ENCODE measurements around the gene BRD3.

BRD3 gene

GRCh38 chr9:134039386-134040175 lies 28.2 kb downstream of the BRD3 start:
- DNase-seq (ENCODE audit: low spot score) = no peak

DNA sequence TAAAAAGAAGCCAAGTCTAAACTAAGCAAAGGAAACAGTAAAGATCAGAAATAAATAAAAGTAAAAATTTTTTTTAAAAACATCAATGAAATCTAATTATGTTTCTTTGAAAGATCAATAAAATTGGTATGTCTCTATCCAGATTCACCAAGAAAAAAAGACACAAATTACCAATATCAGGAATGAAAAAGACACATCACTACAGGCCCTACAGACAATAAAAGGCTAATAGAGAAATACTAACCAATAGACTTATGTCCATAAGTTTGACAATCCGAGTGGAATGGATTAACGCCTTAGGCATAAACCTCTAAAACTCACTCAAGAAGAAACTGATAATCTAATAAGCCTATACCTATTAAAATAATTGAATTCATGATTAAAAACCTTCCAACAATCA lies 30.2 kb downstream of the BRD3 start:
- DNase-seq (ENCODE audit: low spot score) = no peak

DNA sequence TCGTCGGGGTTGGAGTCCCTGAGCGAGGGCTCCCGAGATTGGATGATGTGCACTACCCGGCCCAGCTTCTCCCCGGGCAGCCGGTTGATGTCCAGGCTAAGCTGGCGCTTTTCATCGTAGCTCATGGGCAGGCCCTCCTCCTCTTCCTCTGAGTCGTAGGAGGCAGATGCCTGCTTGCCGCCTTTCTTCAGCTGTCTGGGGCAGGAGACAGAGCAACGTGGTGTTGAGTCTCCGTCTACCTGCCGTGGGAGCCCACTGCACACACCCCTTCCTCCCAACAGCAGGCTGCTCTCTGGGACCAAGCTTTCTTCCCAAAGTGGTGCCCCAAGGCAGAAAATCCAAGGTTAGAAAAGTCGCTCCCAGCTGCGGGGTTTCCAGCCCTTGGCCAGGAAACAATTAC lies 31.7 kb downstream of the BRD3 start:
- DNase-seq (ENCODE audit: low spot score) = no peak

DNA sequence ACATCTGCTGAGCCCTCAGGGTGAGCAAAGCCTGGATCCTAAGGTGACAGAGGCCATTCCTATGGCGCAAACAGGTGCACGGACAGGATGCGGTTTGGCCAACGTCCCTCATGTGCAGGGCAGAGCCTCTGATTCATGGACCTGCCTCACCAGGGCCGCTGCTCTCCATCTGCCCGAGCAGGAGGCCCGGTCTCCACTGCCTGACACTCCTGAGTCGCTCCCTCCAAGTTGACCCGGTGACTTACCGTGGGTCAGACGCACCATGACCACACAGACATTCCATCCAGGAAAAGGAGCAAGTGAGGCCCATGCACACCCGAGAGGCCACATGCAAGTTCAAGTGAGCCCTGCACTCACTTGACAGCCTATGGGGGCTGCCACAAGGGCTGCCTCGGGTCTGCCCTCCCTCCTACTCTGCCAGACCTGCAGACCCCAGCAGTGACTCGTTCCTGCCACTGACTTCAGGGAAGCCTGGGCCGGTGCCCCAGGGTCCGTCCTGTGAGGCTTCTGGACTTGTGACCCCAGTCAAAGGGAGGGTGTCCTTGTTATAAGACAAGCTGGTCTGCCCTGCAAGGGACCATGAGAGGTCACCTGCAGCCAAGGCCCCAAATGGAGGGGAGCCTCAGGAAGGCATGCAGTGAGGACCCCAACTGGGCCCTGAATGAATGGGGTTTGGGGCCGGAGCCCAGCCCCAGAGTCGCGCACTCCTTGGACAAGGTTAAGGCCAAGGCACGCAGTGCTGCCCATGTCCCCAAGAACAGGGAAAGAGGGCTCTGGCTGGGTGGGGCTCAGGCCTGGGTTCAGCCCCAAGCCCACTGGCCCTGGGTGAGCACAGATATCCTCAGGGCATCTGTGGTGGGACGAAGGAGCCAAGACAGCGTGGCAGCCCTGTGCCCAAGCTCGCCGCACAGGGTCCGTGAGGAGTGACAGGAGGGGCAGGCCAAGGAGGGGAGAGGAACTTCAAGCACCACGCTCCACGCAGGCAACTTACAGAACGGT lies 32.5 kb downstream of the BRD3 start:
- no peak for DNase-seq (ENCODE audit: low spot score)

DNA sequence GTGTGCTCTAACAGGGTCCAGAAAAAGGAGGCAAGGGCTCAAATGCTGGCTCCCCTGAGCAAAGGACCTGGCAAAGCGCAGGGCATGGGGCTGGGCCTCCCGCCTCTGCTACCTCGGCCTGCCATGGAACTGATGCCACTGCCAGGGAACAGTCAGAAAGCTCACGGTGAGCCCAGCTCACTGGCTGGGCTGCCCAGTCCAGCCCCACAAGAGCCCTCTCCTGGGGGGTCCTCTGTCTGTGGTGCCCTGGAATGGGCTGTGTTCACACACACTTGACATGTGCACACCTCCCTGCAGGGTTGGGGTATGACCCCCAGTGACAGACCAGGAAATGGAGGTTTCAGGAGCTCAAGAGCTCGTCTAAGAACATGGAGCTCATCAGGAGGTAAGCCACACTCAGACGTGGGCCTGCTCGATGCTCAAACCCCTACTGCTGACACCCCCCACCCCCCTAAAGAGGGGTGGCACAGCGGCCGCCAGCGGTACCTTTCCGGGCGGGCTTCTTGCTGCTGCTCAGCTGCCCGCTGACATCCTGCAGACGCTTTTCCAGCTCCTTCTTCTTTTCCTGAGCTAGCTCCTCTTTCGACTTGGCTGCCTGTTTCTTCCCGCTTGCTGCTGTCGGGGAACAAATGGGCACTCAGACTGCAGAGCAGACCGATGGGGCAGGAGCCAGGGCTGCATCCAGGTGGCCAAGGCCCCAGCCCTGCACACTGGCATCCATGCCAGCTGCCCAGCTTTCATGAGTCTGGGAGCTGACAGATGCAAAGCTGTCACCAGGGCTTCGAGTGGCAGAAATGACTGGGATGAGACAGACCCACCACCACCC lies 33.4 kb downstream of the BRD3 start:
- DNase-seq (ENCODE audit: low spot score) = no peak

- no peak for DNase-seq (ENCODE audit: low spot score)
These were observed 34.2 kb downstream of the BRD3 start for GRCh38 chr9:134033516-134034214.

DNA sequence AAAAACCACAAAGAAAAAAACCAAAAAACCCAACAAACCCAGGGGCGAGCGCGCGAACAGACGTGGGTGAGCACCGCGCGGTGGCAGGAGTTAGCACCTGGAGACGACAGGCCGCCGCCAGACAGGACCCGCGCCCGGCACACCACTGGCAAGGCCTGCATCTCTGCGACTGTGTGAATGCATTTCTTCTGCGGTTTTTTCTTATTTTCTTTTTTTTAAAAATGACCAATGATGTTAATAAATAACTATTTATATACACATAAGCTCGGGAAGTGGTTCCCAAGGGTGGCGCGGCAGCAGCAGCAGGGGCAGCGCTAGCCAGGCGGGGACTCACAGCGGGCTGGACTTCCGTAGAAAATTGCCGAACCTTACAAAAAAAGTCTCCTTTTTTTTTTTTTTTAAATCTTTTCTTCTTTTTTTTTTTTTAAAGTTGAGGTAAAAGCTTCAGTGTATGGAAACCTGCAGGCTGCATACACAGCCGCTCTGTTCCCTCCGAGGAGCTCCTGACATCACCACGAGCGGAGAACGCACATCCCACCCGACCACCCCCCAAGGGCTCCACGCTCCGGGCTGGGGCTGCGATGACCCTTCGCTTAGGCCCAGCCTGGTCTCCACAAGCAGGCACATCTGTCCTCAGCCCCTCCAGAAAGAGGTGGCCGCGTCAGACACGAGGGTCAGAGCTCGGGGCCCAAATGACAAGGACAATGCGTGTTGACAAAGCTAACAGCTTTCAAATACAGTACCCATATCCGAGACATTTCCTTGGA lies 35.2 kb downstream of the BRD3 start:
- no peak for DNase-seq (ENCODE audit: low spot score)

DNA sequence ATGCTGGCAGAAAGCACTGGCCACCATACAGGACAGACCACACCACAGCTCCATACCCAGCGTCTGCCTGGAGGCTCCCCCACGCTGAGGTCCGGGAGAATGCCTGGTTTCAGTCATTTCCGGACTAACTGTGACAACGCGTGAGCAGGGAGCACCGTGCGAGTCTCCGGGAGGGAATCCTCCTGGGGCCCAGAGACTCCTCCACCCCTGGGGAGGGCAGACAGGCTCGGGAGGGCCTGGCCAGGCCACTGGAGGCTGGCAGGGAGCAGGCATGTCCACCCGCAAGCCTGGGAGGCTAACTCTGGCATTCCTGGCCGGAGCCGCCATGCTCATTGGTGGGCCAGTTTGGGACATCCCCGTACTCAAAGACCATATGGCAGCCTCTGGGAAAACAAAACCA lies 36.0 kb downstream of the BRD3 start:
- DNase-seq (ENCODE audit: low spot score) = no peak

DNA sequence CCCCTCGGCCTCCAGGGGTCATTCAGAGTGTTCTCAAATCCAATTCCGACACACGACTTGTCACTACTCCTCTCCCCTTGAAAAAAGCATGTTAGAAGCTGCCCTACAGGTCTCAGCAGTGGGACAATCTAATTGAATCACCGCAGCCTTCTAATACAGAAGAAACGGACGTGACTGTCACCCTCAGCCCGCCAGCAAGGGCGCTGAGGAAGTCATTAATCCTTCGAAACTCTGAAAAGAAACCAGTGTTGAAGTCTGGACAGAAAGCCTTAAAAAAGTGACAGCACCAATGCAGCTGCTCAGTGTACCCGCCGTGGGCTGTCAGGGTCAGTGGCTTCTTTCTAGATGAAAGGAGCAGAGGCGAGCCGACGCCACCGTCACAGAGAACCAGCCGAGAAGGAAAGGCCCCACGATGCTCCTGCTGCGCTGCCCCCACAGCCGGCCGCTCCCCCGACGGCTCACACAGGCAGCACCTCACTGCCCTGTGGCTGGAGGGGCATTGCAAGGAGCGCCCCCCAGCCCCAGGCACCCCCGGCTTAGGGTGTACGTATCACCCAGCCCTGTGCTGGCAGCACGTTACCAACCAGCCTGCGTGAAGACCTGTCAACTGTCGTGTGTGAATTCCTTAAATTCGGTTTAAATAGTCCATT lies 36.9 kb downstream of the BRD3 start:
- no peak for DNase-seq (ENCODE audit: low spot score)

DNA sequence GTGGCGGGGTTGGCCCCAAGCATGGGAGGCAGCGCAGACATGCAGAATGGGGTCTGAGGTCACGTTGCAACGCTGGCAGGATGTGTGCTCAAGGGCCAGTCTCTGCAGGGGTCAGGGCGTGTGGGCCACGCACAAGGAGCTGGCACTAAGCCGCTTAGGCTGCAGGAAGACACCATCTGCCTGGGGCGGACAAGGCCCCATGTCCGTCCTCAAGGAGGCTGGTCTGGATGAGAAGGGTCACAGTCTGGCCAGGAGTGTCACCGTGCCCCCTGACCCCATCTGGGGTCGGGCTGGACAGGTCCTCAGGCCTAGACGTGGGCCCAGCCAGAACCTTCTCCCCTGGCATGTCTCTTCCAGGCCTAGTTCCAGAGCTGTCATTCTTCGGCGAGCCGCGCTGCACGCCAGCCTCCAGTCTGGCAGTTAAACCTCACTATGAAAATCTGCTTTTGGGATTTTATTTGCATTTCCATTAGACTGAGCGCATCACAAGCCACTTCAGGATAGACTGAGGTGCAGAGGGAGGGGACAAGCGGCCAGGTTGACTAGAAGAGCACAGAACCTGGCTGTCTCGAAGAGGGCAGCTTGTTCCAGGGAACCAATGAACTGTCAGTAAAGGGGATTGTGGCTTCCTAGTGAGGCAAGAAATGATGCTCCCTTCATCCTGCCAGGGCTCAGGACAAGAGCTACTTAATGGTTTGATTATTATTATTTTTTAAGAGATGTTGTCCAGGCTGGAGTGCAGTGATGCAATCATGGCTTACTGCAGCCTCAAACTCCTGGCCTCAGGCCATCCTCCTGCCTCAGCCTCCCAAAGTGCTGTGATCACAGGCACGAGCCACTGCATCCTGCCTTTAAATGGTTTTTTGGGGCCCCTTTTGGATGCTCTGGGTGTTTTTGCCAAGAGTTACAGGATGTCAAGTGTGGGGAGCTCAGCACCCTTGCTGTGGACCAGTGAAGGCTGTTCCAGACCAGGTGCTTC lies 38.3 kb downstream of the BRD3 start:
- no peak for DNase-seq (ENCODE audit: low spot score)

DNA sequence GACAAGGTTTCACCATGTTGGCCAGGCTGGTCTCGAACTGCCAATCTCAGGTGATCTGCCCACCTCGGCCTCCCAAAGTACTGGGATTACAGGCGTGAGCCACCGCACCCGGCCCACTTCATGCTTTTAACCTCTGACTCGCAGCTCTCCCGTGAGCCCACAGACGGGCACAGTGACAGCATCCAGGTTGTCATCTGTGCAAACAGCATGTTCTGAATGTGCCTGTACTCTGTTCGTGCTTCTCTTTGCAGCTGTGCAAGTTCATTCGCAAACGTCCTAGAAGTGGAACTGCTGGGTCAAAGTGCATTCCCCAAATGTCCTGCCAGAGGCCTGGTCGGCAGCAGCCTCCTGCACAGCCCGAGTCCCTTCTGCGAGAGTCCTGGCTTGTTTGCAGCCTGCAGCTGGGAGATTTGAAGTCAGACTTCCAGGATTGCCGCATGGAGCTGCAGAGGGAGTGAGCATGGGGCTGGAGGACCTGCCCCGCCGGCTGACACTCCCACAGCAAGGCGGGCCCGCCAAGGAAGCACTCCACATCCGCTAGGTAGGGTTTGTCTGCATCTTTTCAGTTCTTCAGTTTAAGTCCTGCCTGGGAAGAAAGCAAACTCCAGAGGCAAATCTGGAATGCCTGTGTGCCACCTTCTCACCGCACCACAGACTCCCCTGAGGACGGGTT lies 39.1 kb downstream of the BRD3 start:
- DNase-seq (ENCODE audit: low spot score) = no peak

DNA sequence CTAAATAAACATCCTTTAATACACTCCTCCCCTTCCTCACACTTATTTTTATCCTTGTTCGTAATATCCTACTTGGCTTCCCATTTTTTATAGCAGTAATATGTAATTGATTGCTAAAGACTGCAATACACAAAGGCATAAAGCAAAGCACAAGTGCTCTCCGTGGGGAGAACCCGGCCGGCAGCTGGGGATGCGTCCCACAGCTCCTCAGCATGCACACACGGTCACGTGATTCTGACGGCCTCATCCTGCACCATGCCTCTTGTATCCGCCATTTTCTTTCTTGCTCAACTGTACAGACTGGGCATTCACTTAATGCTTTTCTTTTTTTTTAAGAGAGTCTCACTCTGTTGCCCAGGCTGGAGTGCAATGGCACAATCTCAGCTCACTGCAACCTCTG lies 39.8 kb downstream of the BRD3 start:
- no peak for DNase-seq (ENCODE audit: low spot score)

DNA sequence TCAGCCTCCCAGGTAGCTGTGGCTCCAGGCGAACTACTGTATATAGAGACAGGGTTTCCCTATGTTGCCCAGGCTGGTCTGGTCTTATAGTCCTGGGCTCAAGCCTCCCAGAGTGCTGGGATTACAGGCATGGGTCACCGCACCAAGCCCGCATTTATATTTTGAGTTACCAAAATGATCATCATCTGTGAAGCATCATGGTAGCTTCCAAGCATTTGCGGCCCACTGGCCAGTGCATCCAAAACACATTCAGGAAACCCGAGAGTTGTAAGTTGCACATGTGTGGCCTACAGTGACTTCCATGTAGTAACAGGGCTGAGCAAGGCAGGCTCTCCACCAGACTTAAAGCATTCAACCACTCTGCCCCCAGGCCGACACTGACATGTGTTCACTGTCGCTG lies 40.3 kb downstream of the BRD3 start:
- no peak for DNase-seq (ENCODE audit: low spot score)

GRCh38 chr9:134026981-134027380 lies 40.8 kb downstream of the BRD3 start:
- DNase-seq (ENCODE audit: low spot score) = no peak

DNA sequence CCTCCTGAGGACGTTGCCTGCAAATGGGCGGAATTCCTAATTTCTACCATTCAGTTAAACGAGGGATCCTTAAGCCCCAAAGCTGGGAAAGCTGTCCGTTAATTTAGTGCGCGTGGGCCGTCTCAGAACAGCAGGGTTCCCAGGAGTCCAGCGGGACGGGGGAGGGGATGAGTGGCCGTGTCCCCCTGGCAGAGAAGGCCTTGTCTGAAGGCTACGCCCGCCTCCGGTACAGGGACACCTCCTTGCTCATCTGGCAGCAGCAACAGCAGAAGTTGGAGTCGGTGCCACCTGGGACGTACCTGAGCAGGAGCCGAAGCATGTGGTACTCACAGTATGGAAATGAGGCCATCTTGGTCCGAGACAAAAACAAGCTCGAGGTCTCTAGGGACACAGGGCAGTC lies 41.2 kb downstream of the BRD3 start:
- DNase-seq (ENCODE audit: low spot score) = no peak

DNA sequence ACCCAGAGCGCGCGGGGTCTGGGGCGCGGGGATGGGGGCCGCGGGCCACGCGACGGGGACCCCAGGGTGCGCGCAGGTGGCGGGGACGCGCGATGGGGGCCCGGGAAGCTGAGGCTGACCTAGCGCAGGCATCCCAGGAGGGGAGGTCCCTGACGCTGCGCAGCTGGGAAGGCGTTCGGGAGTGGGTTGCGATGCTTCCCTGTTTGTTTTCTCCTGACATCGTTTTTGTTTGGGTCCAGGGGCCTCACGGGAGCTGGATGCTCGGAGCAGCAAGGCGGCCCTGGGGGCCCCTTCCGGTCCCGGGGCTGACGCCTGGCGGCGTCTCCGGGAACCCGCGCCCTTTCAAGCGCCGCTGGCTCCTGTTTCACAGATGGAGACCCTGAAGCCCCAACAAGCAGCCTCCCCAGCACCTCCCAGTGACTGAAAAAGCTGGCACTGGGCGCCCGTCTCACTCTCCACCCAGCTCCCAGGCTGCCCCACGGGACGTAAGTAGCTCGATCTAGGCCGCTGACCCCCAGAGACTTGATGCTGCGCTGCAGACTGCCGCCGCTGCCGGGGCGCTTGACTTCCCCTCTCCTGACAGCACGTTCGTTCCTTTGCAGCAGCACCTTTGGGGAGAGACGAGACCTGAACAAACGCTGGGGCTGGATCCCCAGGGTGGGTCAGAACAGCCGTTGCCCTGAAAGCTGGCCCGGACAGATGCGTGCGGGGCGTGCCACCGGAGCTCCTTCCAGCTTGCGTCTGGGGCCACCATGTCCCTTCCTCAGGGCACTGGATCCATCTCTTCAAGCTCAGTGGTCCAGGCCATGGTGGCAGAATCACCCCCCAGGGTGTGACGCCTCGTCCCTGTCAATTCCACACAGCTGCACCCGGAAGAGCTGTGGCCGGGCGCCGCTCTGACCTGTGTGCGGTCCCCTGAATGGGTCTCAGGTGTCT lies 42.0 kb downstream of the BRD3 start:
- DNase-seq (ENCODE audit: low spot score) = peak; percentile 40

GRCh38 chr9:134024828-134025605 lies 42.8 kb downstream of the BRD3 start, which contains the start of gene BRD3OS:
Gene BRD3OS (plus strand): TSS chr9:134025481. CDS start chr9:134026748, 1,267 bp downstream.
- peak; percentile 97 for DNase-seq (ENCODE audit: low spot score)

Measured in AG08395 (cell line).